ENCODE data around the gene C2CD3. TPM values are rescaled to one million over a fixed set of nuclear protein-coding genes. Genes with fewer than 3 reads are reported as not detected.
A peak's percentile ranks its signal among the peaks of the same experiment; 100 is the strongest.

Gene C2CD3
- total and polyA plus RNA-seq, 9 of the 15 experiments (the other 6 are each of a cell fraction or from before 2014, with no cell fraction given) = 4.4 to 20.2 (median 15.4) TPM

DNA sequence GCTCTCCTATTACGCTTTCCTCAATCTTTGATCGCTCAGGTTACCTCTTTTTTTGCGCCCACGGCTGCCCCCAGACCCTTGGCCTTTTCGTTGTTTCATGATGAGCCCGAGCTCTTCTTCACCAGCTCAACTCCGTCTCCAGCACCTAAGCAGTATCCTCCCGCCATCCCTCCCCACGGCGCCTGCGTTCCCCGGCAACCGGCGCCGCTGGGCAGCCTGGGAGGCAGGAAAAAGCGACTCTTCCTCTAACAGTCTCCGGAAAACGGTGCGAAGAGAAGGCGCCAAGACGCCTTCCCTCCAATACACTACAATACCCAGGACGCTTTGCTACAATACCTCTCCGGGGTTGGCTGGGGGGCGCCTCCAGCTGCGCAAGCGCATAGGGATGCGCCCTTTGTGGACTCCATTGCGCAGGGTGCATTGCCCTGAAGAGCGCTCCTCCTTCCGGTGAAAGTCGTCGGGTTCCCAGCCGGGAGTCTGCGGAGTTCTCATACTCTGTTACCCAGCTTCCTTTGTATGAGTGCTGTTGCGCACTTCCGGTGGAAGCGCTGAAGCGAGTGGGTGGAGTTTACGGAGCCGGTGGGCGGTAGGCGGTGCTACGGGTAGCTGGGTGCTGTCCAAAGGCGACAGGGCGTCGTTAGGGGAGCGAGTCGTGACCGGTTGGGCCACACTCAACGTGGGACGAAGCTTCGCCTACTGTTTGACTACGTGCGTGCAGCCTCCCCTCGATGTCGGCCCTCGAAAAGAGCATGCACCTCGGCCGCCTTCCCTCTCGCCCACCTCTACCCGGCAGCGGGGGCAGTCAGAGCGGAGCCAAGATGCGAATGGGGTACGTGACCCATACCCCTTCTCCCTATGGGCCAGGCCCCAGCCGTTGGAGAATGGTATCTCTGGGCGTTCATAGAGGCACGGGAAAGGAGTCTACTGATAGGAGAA is at the start of gene C2CD3, which contains the start of gene PPME1 (continued):
- no peak for TF ChIP-seq ZNF124 (CRISPR knock-in tag; IDR thresholded peaks at IDR 0.05)
- no peak for TF ChIP-seq SLC30A9 (CRISPR knock-in tag; IDR thresholded peaks at IDR 0.05)
- peak; percentile 82 for TF ChIP-seq ETV1 (tag; conservative IDR thresholded peaks at IDR 0.05; ENCODE audit: low read depth)
- TF ChIP-seq, protein P1, sequence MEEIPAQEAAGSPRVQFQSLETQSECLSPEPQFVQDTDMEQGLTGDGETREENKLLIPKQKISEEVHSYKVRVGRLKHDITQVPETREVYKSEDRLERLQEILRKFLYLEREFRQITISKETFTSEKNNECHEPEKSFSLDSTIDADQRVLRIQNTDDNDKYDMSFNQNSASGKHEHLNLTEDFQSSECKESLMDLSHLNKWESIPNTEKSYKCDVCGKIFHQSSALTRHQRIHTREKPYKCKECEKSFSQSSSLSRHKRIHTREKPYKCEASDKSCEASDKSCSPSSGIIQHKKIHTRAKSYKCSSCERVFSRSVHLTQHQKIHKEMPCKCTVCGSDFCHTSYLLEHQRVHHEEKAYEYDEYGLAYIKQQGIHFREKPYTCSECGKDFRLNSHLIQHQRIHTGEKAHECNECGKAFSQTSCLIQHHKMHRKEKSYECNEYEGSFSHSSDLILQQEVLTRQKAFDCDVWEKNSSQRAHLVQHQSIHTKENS (CRISPR knock-in tag; IDR thresholded peaks at IDR 0.05) = no peak
- TF ChIP-seq SRSF1 (IDR thresholded peaks at IDR 0.05; ENCODE audit: low read depth, low read length) = no peak
- TF ChIP-seq HDAC3 (IDR thresholded peaks at IDR 0.05; ENCODE audit: borderline replicate concordance, partially characterized antibody) = no peak
- peak; percentile 80 for TF ChIP-seq PML (IDR thresholded peaks at IDR 0.05; ENCODE audit: low read length)
- no peak for TF ChIP-seq ASH1L (IDR thresholded peaks at IDR 0.05; ENCODE audit: borderline replicate concordance, low read depth, partially characterized antibody)
- TF ChIP-seq LCOR (CRISPR knock-in tag; IDR thresholded peaks at IDR 0.05) = peak; percentile 5; the same call in 1 of the 2 replicates
- peak; percentile 58; the same call in 1 of the 2 replicates for TF ChIP-seq ZFX (CRISPR knock-in tag; IDR thresholded peaks at IDR 0.05)
- TF ChIP-seq ZNF277 (CRISPR knock-in tag; IDR thresholded peaks at IDR 0.05; ENCODE audit: borderline replicate concordance) = no peak
- TF ChIP-seq BACH1 (tag; IDR thresholded peaks at IDR 0.05) = no peak
- peak; percentile 93 for TF ChIP-seq POLR2A (conservative IDR thresholded peaks at IDR 0.05)
- TF ChIP-seq, protein P2, sequence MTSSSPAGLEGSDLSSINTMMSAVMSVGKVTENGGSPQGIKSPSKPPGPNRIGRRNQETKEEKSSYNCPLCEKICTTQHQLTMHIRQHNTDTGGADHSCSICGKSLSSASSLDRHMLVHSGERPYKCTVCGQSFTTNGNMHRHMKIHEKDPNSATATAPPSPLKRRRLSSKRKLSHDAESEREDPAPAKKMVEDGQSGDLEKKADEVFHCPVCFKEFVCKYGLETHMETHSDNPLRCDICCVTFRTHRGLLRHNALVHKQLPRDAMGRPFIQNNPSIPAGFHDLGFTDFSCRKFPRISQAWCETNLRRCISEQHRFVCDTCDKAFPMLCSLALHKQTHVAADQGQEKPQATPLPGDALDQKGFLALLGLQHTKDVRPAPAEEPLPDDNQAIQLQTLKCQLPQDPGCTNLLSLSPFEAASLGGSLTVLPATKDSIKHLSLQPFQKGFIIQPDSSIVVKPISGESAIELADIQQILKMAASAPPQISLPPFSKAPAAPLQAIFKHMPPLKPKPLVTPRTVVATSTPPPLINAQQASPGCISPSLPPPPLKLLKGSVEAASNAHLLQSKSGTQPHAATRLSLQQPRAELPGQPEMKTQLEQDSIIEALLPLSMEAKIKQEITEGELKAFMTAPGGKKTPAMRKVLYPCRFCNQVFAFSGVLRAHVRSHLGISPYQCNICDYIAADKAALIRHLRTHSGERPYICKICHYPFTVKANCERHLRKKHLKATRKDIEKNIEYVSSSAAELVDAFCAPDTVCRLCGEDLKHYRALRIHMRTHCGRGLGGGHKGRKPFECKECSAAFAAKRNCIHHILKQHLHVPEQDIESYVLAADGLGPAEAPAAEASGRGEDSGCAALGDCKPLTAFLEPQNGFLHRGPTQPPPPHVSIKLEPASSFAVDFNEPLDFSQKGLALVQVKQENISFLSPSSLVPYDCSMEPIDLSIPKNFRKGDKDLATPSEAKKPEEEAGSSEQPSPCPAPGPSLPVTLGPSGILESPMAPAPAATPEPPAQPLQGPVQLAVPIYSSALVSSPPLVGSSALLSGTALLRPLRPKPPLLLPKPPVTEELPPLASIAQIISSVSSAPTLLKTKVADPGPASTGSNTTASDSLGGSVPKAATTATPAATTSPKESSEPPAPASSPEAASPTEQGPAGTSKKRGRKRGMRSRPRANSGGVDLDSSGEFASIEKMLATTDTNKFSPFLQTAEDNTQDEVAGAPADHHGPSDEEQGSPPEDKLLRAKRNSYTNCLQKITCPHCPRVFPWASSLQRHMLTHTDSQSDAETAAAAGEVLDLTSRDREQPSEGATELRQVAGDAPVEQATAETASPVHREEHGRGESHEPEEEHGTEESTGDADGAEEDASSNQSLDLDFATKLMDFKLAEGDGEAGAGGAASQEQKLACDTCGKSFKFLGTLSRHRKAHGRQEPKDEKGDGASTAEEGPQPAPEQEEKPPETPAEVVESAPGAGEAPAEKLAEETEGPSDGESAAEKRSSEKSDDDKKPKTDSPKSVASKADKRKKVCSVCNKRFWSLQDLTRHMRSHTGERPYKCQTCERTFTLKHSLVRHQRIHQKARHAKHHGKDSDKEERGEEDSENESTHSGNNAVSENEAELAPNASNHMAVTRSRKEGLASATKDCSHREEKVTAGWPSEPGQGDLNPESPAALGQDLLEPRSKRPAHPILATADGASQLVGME (CRISPR knock-in tag; IDR thresholded peaks at IDR 0.05) = peak; percentile 88; the same call in 1 of the 2 replicates
- TF ChIP-seq TRIM28 (IDR thresholded peaks at IDR 0.05) = 0 out of 2 replicates have a peak, but pooled peaks have one; percentile 13
- TF ChIP-seq ZHX1 (conservative IDR thresholded peaks at IDR 0.05; ENCODE audit: low read length) = no peak
